Ishikawa (cell line): Measurements from ENCODE around the gene NEK11.

Experiments
- EP300 ChIP-seq: IDR thresholded peaks from 2 replicates; pipeline ENCODE4 v1.6.1; 2012; ENCODE audit warnings: borderline replicate concordance
- TCF12 ChIP-seq: IDR thresholded peaks from 2 replicates; pipeline ENCODE4 v1.6.1; 2012; ENCODE audit warnings: low read depth
- TEAD4 ChIP-seq: IDR thresholded peaks from 2 replicates; pipeline ENCODE4 v1.6.1; 2012
- YY1 ChIP-seq: IDR thresholded peaks from 2 replicates; pipeline ENCODE4 v1.6.1; 2012; ENCODE audit warnings: low read depth
- TF ChIP-seq, protein P1 (sequence below): IDR thresholded peaks from 2 replicates; pipeline ENCODE4 v1.6.1; 2012
- TF ChIP-seq, protein P2 (sequence below): IDR thresholded peaks from 2 replicates; pipeline ENCODE4 v1.6.1; 2012; ENCODE audit warnings: low read depth, mild to moderate bottlenecking

DNA sequence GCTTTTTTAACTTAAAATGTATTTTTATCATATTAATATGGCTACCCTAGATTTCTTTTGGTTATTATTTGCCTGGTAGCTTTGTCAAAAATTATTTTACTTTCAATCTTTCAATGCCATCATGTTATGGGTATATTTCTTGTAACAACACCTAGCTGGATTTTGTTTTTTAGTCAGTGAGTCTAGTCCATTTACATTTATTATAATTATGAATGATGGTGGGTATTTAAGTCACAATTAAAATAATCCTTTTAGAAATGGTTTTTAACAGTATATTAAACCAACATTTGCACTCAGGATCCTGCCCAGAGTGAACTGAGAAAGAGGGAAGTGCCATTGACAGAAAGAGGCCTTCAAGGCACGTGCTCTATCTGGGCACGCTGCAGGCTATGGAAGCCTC, 315.1 kb downstream of the NEK11 start:
- TF ChIP-seq, protein P1, sequence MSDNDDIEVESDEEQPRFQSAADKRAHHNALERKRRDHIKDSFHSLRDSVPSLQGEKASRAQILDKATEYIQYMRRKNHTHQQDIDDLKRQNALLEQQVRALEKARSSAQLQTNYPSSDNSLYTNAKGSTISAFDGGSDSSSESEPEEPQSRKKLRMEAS = no peak
- TF ChIP-seq EP300 (no peak), TEAD4 (no peak), YY1 (no peak), TCF12 (no peak)
- TF ChIP-seq, protein P2, sequence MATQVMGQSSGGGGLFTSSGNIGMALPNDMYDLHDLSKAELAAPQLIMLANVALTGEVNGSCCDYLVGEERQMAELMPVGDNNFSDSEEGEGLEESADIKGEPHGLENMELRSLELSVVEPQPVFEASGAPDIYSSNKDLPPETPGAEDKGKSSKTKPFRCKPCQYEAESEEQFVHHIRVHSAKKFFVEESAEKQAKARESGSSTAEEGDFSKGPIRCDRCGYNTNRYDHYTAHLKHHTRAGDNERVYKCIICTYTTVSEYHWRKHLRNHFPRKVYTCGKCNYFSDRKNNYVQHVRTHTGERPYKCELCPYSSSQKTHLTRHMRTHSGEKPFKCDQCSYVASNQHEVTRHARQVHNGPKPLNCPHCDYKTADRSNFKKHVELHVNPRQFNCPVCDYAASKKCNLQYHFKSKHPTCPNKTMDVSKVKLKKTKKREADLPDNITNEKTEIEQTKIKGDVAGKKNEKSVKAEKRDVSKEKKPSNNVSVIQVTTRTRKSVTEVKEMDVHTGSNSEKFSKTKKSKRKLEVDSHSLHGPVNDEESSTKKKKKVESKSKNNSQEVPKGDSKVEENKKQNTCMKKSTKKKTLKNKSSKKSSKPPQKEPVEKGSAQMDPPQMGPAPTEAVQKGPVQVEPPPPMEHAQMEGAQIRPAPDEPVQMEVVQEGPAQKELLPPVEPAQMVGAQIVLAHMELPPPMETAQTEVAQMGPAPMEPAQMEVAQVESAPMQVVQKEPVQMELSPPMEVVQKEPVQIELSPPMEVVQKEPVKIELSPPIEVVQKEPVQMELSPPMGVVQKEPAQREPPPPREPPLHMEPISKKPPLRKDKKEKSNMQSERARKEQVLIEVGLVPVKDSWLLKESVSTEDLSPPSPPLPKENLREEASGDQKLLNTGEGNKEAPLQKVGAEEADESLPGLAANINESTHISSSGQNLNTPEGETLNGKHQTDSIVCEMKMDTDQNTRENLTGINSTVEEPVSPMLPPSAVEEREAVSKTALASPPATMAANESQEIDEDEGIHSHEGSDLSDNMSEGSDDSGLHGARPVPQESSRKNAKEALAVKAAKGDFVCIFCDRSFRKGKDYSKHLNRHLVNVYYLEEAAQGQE = no peak
